HepG2 (cell line): ENCODE measurements around the gene ART4. TPM values are rescaled to one million over a fixed set of nuclear protein-coding genes. Genes with fewer than 3 reads are reported as not detected.
A peak's percentile ranks its signal among the peaks of the same experiment; 100 is the strongest.

ENCODE experiments used
- GTF2F1 ChIP-seq: fragments of 150-350 bp; IDR thresholded peaks from 2 replicates; pipeline ENCODE4 v1.6.1; 2014; ENCODE audit warnings: low read length
- HBP1 ChIP-seq: IDR thresholded peaks from 2 replicates; pipeline ENCODE4 v1.6.1; 2016; ENCODE audit warnings: low read depth, control low read depth
- HIVEP1 ChIP-seq: sonication (generic); formaldehyde crosslinking; IDR thresholded peaks from 2 replicates; pipeline ENCODE4 v1.4.0; 2020; ENCODE audit warnings: mild to moderate bottlenecking, missing genetic modification reagents
- PAXIP1 ChIP-seq: sonication (generic); formaldehyde crosslinking; conservative IDR thresholded peaks from 2 replicates; pipeline ENCODE4 v1.4.0; 2020; ENCODE audit warnings: mild to moderate bottlenecking, missing genetic modification reagents, moderate library complexity
- POLR2G ChIP-seq: fragments of 200-400 bp; formaldehyde crosslinking; IDR thresholded peaks from 2 replicates; pipeline ENCODE4 v1.6.1; 2018; ENCODE audit warnings: mild to moderate bottlenecking, low read depth, low read length, moderate library complexity
- PPARG ChIP-seq: conservative IDR thresholded peaks from 2 replicates; pipeline ENCODE4 v1.6.1; 2016; ENCODE audit warnings: missing biosample characterization, missing genetic modification reagents
- REPIN1 ChIP-seq: sonication (generic); formaldehyde crosslinking; IDR thresholded peaks from 2 replicates; pipeline ENCODE4 v1.8.0; 2022; ENCODE audit warnings: missing genetic modification reagents, low read depth, mild to moderate bottlenecking, borderline replicate concordance
- REST ChIP-seq, 2 experiments: IDR thresholded peaks; 2 replicates each; pipeline ENCODE4 v1.6.1; 2011 to 2012; ENCODE audit warnings: low read length in 2 of 2, borderline replicate concordance in 1 of 2, low read depth in 1 of 2, mild to moderate bottlenecking in 1 of 2, moderate library complexity in 1 of 2
- SMAD1 ChIP-seq: sonication (generic); formaldehyde crosslinking; IDR thresholded peaks from 2 replicates; pipeline ENCODE4 v1.4.0; 2020; ENCODE audit warnings: missing genetic modification reagents, low read depth, mild to moderate bottlenecking, borderline replicate concordance
- SOX13 ChIP-seq, 3 experiments: fragments of 450-650 bp in 1 of 3; sonication (generic) in 1 of 3; formaldehyde crosslinking in 1 of 3; IDR thresholded peaks in 2 of 3; conservative IDR thresholded peaks in 1 of 3; 2 replicates each; pipeline versions ENCODE4 v1.5.0 to v1.6.1; 2016 to 2020; ENCODE audit warnings: antibody characterized with exemption in 1 of 3, mild to moderate bottlenecking in 1 of 3, missing compliant biosample characterization in 1 of 3, missing genetic modification reagents in 1 of 3, moderate library complexity in 1 of 3
- THYN1 ChIP-seq: sonication (generic); formaldehyde crosslinking; IDR thresholded peaks from 2 replicates; pipeline ENCODE4 v1.8.1; 2023; ENCODE audit warnings: low read depth, mild to moderate bottlenecking, moderate library complexity, missing genetic modification reagents, borderline replicate concordance
- U2AF1 ChIP-seq: fragments of 200-400 bp; formaldehyde crosslinking; optimal IDR thresholded peaks from 2 replicates; pipeline ENCODE3; 2017; ENCODE audit warnings: mild to moderate bottlenecking, low read depth, low read length
- XRCC5 ChIP-seq: fragments of 200-400 bp; formaldehyde crosslinking; optimal IDR thresholded peaks from 2 replicates; pipeline ENCODE3; 2017; ENCODE audit warnings: mild to moderate bottlenecking, low read length
- ZFP37 ChIP-seq: sonication (generic); formaldehyde crosslinking; IDR thresholded peaks from 2 replicates; pipeline ENCODE4 v1.4.0; 2020; ENCODE audit warnings: missing genetic modification reagents, borderline replicate concordance
- ZFY ChIP-seq: sonication (generic); formaldehyde crosslinking; IDR thresholded peaks from 2 replicates; pipeline ENCODE4 v1.4.0; 2020; ENCODE audit warnings: missing genetic modification reagents
- ZKSCAN1 ChIP-seq: fragments of 150-350 bp; IDR thresholded peaks from 2 replicates; pipeline ENCODE4 v1.6.1; 2014; ENCODE audit warnings: low read length
- ZNF275 ChIP-seq: sonication (generic); formaldehyde crosslinking; IDR thresholded peaks from 2 replicates; pipeline ENCODE4 v1.8.0; 2022; ENCODE audit warnings: missing genetic modification reagents, mild to moderate bottlenecking, inconsistent platforms, borderline replicate concordance
- ZNF615 ChIP-seq: sonication (generic); formaldehyde crosslinking; IDR thresholded peaks from 2 replicates; pipeline ENCODE4 v1.5.0; 2020; ENCODE audit warnings: mild to moderate bottlenecking, missing genetic modification reagents, borderline replicate concordance
- ZNF747 ChIP-seq: sonication (generic); formaldehyde crosslinking; IDR thresholded peaks from 2 replicates; pipeline ENCODE4 v1.8.1; 2023; ENCODE audit warnings: missing genetic modification reagents, mild to moderate bottlenecking, borderline replicate concordance
- ZNF782 ChIP-seq: sonication (generic); formaldehyde crosslinking; IDR thresholded peaks from 2 replicates; pipeline ENCODE4 v1.4.0; 2020; ENCODE audit warnings: missing genetic modification reagents, mild to moderate bottlenecking, borderline replicate concordance
- polyA plus RNA-seq, 8 experiments: library from polyadenylated mRNA; depleted of rRNA in 3 of 8; stranded (reverse) in 7 of 8; unstranded in 1 of 8; fragments of >200 nt; fragmentation: Illumina TruSeq in 4 of 8; extraction: Trizol in 4 of 8; gene quantifications; 2 replicates each; pipeline versions ENCODE4 v1.2.1 to v1.2.3, GENCODE V29; 2011 to 2016; ENCODE audit warnings: low read depth in 4 of 8, missing spikeins in 1 of 8, mixed read lengths in 1 of 8; ENCODE audit not compliant: insufficient read depth in 1 of 8
- total RNA-seq, 5 experiments: library from RNA; depleted of rRNA; stranded (reverse); fragments of >200 nt; fragmentation: Illumina TruSeq; extraction: Trizol; gene quantifications; 2 replicates each; pipeline ENCODE4 v1.2.3, GENCODE V29; 2016; ENCODE audit warnings: low read depth in 1 of 5

ART4 gene
- total and polyA plus RNA-seq, 2 of the 13 experiments (the other 11 are each of a cell fraction or from before 2014, with no cell fraction given), result 17.6 to 20.3 TPM

- TF ChIP-seq HBP1 (CRISPR knock-in tag), result no peak; the same call in 1 of the 2 replicates
- TF ChIP-seq XRCC5, result peak; percentile 28
- no peak for TF ChIP-seq SMAD1 (CRISPR knock-in tag)
- TF ChIP-seq ZNF782, result no peak
- no peak for TF ChIP-seq SOX13 (IDR thresholded peaks at IDR 0.05)
- TF ChIP-seq SOX13 (CRISPR knock-in tag; conservative IDR thresholded peaks at IDR 0.05 in 1 of 2, IDR thresholded peaks at IDR 0.05 in 1 of 2), result peak in 1 of 2 experiments; percentile 56; a peak in 1 of 4 replicates
- TF ChIP-seq HIVEP1 (CRISPR knock-in tag), result no peak
- no peak for TF ChIP-seq ZNF747 (CRISPR knock-in tag)
- peak; percentile 49; the same call in 1 of the 2 replicates for TF ChIP-seq PAXIP1 (CRISPR knock-in tag)
- TF ChIP-seq REST (IDR thresholded peaks at IDR 0.05; ENCODE audit: borderline replicate concordance in 1 of 2, low read depth in 1 of 2, low read length in 2 of 2), result peak in 1 of 2 experiments; percentile 69; a peak in 1 of 4 replicates
- TF ChIP-seq REPIN1 (CRISPR knock-in tag), result no peak
- TF ChIP-seq GTF2F1, result no peak
- TF ChIP-seq ZKSCAN1, result no peak
- TF ChIP-seq U2AF1, result no peak
- peak; percentile 60 for TF ChIP-seq POLR2G
- no peak for TF ChIP-seq THYN1
- no peak for TF ChIP-seq ZNF275 (CRISPR knock-in tag)
- TF ChIP-seq ZFY (CRISPR knock-in tag), result 0 out of 2 replicates have a peak, but pooled peaks have one; percentile 19
- TF ChIP-seq ZNF615, result no peak
- no peak for TF ChIP-seq PPARG (CRISPR knock-in tag)
- no peak for TF ChIP-seq ZFP37 (CRISPR knock-in tag)
Measured at GRCh38 chr12:14841761-14842160, 1.6 kb downstream of the ART4 start (continued).
